T-helper 17 cell (primary cell): ENCODE measurements around the gene MINAR2. TPM values are rescaled to one million over a fixed set of nuclear protein-coding genes. Genes with fewer than 3 reads are reported as not detected.

ENCODE experiments used
- ATAC-seq: fragments of 150-1000 bp; cut with Tn5 transposase; 2 replicates; pipeline ENCODE4 v1.10.0; 2021; ENCODE audit warnings: mild to moderate bottlenecking, moderate library complexity
- DNase-seq, 3 donors: peaks; one replicate each; pipeline versions ENCODE4 v3.0.0 to v3.0.0-alpha.2; 2020 to 2021
- H3K9me3 ChIP-seq: one replicate; pipeline ENCODE4 v1.7.0; 2013; ENCODE audit warnings: low read length, mild to moderate bottlenecking; ENCODE audit not compliant: control insufficient read depth, poor library complexity, severe bottlenecking
- H3K27ac Mint-ChIP-seq: one replicate; pipeline ENCODE4 v1.8.0; 2022; ENCODE audit warnings: mild to moderate bottlenecking, moderate library complexity, mixed read lengths
- H3K27me3 Mint-ChIP-seq: one replicate; pipeline ENCODE4 v1.8.0; 2022; ENCODE audit warnings: mixed read lengths
- H3K36me3 Mint-ChIP-seq: one replicate; pipeline ENCODE4 v1.8.0; 2022; ENCODE audit warnings: low read depth, mixed read lengths
- H3K4me1 Mint-ChIP-seq: one replicate; pipeline ENCODE4 v1.8.0; 2022; ENCODE audit warnings: mild to moderate bottlenecking, mixed read lengths
- H3K4me3 Mint-ChIP-seq: one replicate; pipeline ENCODE4 v1.8.0; 2022; ENCODE audit warnings: mild to moderate bottlenecking, moderate library complexity, mixed read lengths
- total RNA-seq, 4 donors: library from RNA in 2 of 4; stranded (reverse) in 2 of 4; gene quantifications; one replicate each; pipeline ENCODE4 v1.2.3 and lab custom pipeline; 2022 to 2026

Gene MINAR2
- total RNA-seq, 2 donors from 2014 or later = not detected

DNA sequence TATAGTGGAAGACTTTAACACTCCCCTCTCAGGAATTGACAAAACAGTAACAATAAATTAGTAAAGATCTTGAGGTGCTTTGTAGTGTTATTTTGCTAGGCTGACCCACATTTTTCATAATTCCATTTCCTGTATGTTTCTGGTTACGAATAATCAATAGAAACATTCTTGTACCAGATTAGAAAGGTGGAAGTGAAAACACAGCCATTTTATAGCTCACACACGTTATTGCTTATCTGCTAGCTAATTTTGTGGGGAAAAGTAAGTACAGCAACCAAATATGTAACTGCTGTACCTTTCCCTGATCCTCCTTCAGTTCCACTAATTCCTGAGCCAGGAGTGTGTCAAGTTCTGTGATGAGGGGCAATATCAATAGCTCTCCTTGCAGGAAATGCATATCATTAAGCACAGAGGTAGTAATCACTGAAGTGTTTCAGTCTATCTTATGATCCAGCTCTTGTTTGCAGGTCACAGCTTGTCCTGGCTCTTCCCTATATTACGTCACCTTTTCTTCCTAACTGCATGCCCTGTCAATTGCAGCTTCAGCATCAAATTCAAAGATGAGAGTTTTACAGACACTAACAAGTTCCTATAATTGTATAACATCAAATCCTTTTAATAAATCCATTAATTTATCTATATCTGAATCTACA, 59.4 kb downstream of the MINAR2 start:
- peaks cover 18% of the 10 kb centered on the region for H3K27me3 Mint-ChIP-seq

More for the DNA sequence above, 59.4 kb downstream of the MINAR2 start:
- no peak overlapping the region for H3K27ac Mint-ChIP-seq
- DNase-seq = no peak
- no peak for ATAC-seq
- no peak overlapping the region for H3K4me3 Mint-ChIP-seq
- H3K36me3 Mint-ChIP-seq = no peaks in the 10 kb centered on the region
- H3K4me1 Mint-ChIP-seq = peaks cover 2% of the 10 kb centered on the region
- no peaks in the 10 kb centered on the region for H3K9me3 ChIP-seq

Other genes starting within 250 kb of the MINAR2 start
- gene CHSY3, start 156.4 kb downstream of the MINAR2 start, total RNA-seq = not detected